Neural cell (in vitro differentiated cells): Measurements from ENCODE around the gene CDT1. TPM values are rescaled to one million over a fixed set of nuclear protein-coding genes. Genes with fewer than 3 reads are reported as not detected.

Source experiments
- H2AFZ ChIP-seq: fragments of 200-600, 300-800 bp; sonication (generic), shearing (Covaris generic); 2 replicates; pipeline ENCODE4 v1.6.0; 2014; ENCODE audit warnings: low read depth, mild to moderate bottlenecking, antibody characterized with exemption, low read length, moderate library complexity
- H3F3A ChIP-seq: fragments of 200-600 bp; shearing (Covaris generic); 2 replicates; pipeline ENCODE4 v1.6.1; 2016; ENCODE audit warnings: mild to moderate bottlenecking, moderate library complexity, mixed read lengths, antibody characterized with exemption, low read length; ENCODE audit not compliant: insufficient read depth, poor library complexity, severe bottlenecking
- H3K27ac ChIP-seq: fragments of 200-600, 300-800 bp; sonication (generic), shearing (Covaris generic); 2 replicates; pipeline ENCODE4 v1.5.1; 2014; ENCODE audit warnings: mild to moderate bottlenecking, low read length, moderate library complexity
- H3K27me3 ChIP-seq: fragments of 300-800, 200-600 bp; sonication (generic), shearing (Covaris generic); 2 replicates; pipeline ENCODE4 v1.6.0; 2014; ENCODE audit warnings: mild to moderate bottlenecking, low read depth, low read length, moderate library complexity; ENCODE audit not compliant: insufficient read depth
- H3K36me3 ChIP-seq: fragments of 300-800, 200-600 bp; sonication (generic), shearing (Covaris generic); 2 replicates; pipeline ENCODE4 v1.5.1; 2014; ENCODE audit warnings: mild to moderate bottlenecking, antibody characterized with exemption, low read length, moderate library complexity; ENCODE audit not compliant: insufficient read depth
- H3K4me2 ChIP-seq: fragments of 300-800, 200-600 bp; sonication (generic), shearing (Covaris generic); 2 replicates; pipeline ENCODE4 v1.6.0; 2014; ENCODE audit warnings: mild to moderate bottlenecking, low read length
- H3K4me3 ChIP-seq: fragments of 300-800, 200-600 bp; sonication (generic), shearing (Covaris generic); 2 replicates; pipeline ENCODE4 v1.5.1; 2014; ENCODE audit warnings: mild to moderate bottlenecking, low read length, moderate library complexity
- H3K79me2 ChIP-seq: fragments of 200-600 bp; shearing (Covaris generic); replicated peaks from 2 replicates; pipeline ENCODE4 v1.6.0; 2014; ENCODE audit warnings: mild to moderate bottlenecking, low read length, moderate library complexity; ENCODE audit not compliant: insufficient read depth
- H3K9ac ChIP-seq: fragments of 300-800, 200-600 bp; sonication (generic), shearing (Covaris generic); 2 replicates; pipeline ENCODE4 v1.6.1; 2016; ENCODE audit warnings: mild to moderate bottlenecking, low read length, mixed read lengths
- H3K9me2 ChIP-seq: fragments of 200-600 bp; shearing (Covaris generic); 2 replicates; pipeline ENCODE4 v1.6.1; 2016; ENCODE audit warnings: mild to moderate bottlenecking, low read length, mixed read lengths; ENCODE audit not compliant: insufficient read depth
- H3K9me3 ChIP-seq: fragments of 200-600, 300-800 bp; sonication (generic), shearing (Covaris generic); 2 replicates; pipeline ENCODE4 v1.6.1; 2016; ENCODE audit warnings: mild to moderate bottlenecking, mixed run types, low read length, moderate library complexity, mixed read lengths
- H4K20me1 ChIP-seq: fragments of 200-600 bp; shearing (Covaris generic); 2 replicates; pipeline ENCODE4 v1.6.1; 2016; ENCODE audit warnings: mild to moderate bottlenecking, mixed run types; ENCODE audit not compliant: insufficient read depth
- CTCF ChIP-seq: fragments of 450-650 bp; IDR thresholded peaks from 2 replicates; pipeline ENCODE4 v1.5.1; 2014; ENCODE audit warnings: antibody characterized with exemption, mild to moderate bottlenecking, moderate library complexity; ENCODE audit not compliant: poor library complexity, severe bottlenecking
- EP300 ChIP-seq: fragments of 450-650 bp; conservative IDR thresholded peaks from 2 replicates; pipeline ENCODE4 v1.6.1; 2014; ENCODE audit warnings: antibody characterized with exemption, mild to moderate bottlenecking, moderate library complexity; ENCODE audit not compliant: poor library complexity, severe bottlenecking
- EZH2 ChIP-seq: fragments of 200-600, 300-800 bp; shearing (Covaris generic), sonication (generic); IDR thresholded peaks from 2 replicates; pipeline ENCODE4 v1.6.1; 2014; ENCODE audit warnings: antibody characterized with exemption, low read length, borderline replicate concordance, mild to moderate bottlenecking; ENCODE audit not compliant: insufficient read depth, poor library complexity, severe bottlenecking
- MXI1 ChIP-seq: fragments of 450-650 bp; conservative IDR thresholded peaks from 2 replicates; pipeline ENCODE4 v1.6.1; 2014; ENCODE audit warnings: antibody characterized with exemption, mild to moderate bottlenecking; ENCODE audit not compliant: poor library complexity, severe bottlenecking
- POLR2AphosphoS5 ChIP-seq: IDR thresholded peaks from 2 replicates; pipeline ENCODE4 v1.6.1; 2012
- RAD21 ChIP-seq: fragments of 450-650 bp; conservative IDR thresholded peaks from 2 replicates; pipeline ENCODE4 v1.6.1; 2014; ENCODE audit warnings: antibody characterized with exemption, mild to moderate bottlenecking, moderate library complexity
- REST ChIP-seq: IDR thresholded peaks from 2 replicates; pipeline ENCODE4 v1.6.1; 2012; ENCODE audit warnings: borderline replicate concordance
- SMC3 ChIP-seq: fragments of 450-650 bp; conservative IDR thresholded peaks from 2 replicates; pipeline ENCODE4 v1.6.1; 2014; ENCODE audit warnings: antibody characterized with exemption, mild to moderate bottlenecking, moderate library complexity; ENCODE audit not compliant: poor library complexity
- TAF1 ChIP-seq: IDR thresholded peaks from 2 replicates; pipeline ENCODE4 v1.6.1; 2012; ENCODE audit warnings: low read depth
- polyA plus RNA-seq: library from polyadenylated mRNA; depleted of rRNA; stranded (reverse); fragments of >200 nt; gene quantifications from 2 replicates; pipeline ENCODE4 v1.2.3, GENCODE V29; 2014

The CDT1 gene
- polyA plus RNA-seq, 1 donor from 2014 or later, result 1.0 TPM

GRCh38 chr16:88817785-88818574 is 14.4 kb downstream of the CDT1 start:
- Histone ChIP-seq H3K79me2 (no peaks in the 10 kb centered on the region), H4K20me1 (no peaks in the 10 kb centered on the region), H3K4me3 (no peak overlapping the region), H3K9me3 (no peaks in the 10 kb centered on the region), H3F3A (no peaks in the 10 kb centered on the region), H2AFZ (no peak overlapping the region), H3K27me3 (no peaks in the 10 kb centered on the region), H3K9me2 (no peaks in the 10 kb centered on the region), H3K36me3 (no peaks in the 10 kb centered on the region), H3K4me2 (no peak overlapping the region), H3K9ac (no peak overlapping the region), H3K27ac (no peak overlapping the region)
- no peak for TF ChIP-seq CTCF
- TF ChIP-seq REST, result no peak
- no peak for TF ChIP-seq RAD21
- no peak for TF ChIP-seq SMC3
- no peak for TF ChIP-seq EZH2

DNA sequence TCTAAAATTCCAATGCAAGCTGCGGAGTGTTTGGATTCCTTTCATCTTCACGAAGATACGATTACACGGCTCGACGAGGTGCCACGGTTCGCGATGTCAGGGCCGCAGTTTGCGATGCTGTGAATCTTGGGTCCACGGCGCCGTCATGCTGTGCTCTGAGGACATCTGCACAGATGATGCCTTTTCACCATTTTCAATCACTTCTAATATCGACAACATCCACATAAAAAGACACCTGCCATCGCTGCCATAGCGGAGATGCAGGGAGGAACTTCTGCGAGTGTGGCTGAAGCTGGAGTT is 14.9 kb downstream of the CDT1 start:
- Histone ChIP-seq H3K27ac (no peak overlapping the region), H3K9ac (no peak overlapping the region), H4K20me1 (no peaks in the 10 kb centered on the region), H3K79me2 (no peaks in the 10 kb centered on the region), H3K36me3 (no peaks in the 10 kb centered on the region), H3K9me2 (no peaks in the 10 kb centered on the region), H3F3A (no peaks in the 10 kb centered on the region), H3K4me2 (no peak overlapping the region), H3K27me3 (no peaks in the 10 kb centered on the region), H2AFZ (no peak overlapping the region), H3K9me3 (no peaks in the 10 kb centered on the region), H3K4me3 (no peak overlapping the region)
- TF ChIP-seq MXI1, result no peak
- TF ChIP-seq CTCF, result no peak
- TF ChIP-seq REST, result no peak
- no peak for TF ChIP-seq POLR2AphosphoS5
- TF ChIP-seq EP300, result no peak
- TF ChIP-seq EZH2, result no peak
- TF ChIP-seq TAF1, result no peak
- no peak for TF ChIP-seq RAD21
- TF ChIP-seq SMC3, result no peak
